ENCODE data around the gene SDHA.

GRCh38 chr5:199197-199949 lies 18.7 kb upstream of the SDHA start:
- TF ChIP-seq, protein P1, sequence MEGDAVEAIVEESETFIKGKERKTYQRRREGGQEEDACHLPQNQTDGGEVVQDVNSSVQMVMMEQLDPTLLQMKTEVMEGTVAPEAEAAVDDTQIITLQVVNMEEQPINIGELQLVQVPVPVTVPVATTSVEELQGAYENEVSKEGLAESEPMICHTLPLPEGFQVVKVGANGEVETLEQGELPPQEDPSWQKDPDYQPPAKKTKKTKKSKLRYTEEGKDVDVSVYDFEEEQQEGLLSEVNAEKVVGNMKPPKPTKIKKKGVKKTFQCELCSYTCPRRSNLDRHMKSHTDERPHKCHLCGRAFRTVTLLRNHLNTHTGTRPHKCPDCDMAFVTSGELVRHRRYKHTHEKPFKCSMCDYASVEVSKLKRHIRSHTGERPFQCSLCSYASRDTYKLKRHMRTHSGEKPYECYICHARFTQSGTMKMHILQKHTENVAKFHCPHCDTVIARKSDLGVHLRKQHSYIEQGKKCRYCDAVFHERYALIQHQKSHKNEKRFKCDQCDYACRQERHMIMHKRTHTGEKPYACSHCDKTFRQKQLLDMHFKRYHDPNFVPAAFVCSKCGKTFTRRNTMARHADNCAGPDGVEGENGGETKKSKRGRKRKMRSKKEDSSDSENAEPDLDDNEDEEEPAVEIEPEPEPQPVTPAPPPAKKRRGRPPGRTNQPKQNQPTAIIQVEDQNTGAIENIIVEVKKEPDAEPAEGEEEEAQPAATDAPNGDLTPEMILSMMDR (IDR thresholded peaks at IDR 0.05), result no peak
- no peak for TF ChIP-seq EZH2 (IDR thresholded peaks at IDR 0.05; ENCODE audit: borderline replicate concordance, insufficient read depth, low read depth, low read length, poor library complexity, severe bottlenecking)

Data from B cell (primary cell).